Measurements from ENCODE around the gene OTUD7B. TPM values are rescaled to one million over a fixed set of nuclear protein-coding genes. Genes with fewer than 3 reads are reported as not detected.

Gene OTUD7B
- total RNA-seq, 2 experiments from 2014 or later: 2.0 to 2.9 TPM

DNA sequence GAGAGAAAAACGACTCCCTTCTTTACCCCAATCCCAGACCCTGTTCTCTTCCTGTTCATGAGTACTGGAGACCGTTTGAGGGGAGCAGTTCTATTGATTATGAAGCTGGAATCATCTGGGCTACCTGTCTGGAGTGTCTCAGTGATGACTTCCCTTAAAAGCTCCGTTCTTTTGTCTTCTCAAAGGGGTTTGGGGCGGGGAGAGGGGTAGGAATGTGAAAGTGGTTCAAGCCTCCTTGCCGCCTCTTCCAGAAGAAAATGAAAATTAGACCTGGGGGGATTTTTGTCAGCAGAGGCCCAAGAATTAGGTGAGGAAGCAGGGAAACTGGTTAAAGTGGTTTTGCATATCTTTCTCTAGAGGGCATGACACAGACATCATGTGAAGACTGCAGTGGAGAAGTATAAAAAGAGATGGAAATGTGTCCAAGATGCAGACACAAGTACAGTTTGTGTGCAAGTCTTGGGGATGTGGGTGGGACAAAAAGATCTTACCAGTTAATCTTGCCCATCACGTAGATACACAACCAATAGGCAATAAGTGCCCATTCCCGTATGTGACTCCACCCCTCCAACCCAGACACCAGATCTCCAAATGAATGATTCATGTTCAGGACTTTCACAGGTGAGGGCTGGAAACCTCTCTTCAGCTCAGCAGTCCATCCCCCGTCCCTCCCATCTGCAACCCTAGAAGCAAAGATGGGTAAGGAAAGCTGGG lies 73.4 kb downstream of the OTUD7B start:
- Histone ChIP-seq H3K9me3 (ENCODE audit: control insufficient read depth in 1 of 2, insufficient read depth in 1 of 2, low read length in 2 of 2) (no peaks in the 10 kb centered on the region), H3K4me1 (ENCODE audit: insufficient read depth, low read length) (peaks cover 16% of the 10 kb centered on the region), H3K36me3 (ENCODE audit: insufficient read depth, low read length) (no peaks in the 10 kb centered on the region), H3K27me3 (ENCODE audit: control insufficient read depth in 1 of 2, insufficient read depth in 2 of 2, low read length in 2 of 2) (no peaks in the 10 kb centered on the region), H3K4me3 (ENCODE audit: low read length) (no peak overlapping the region), H3K27ac (ENCODE audit: low read depth in 1 of 2, low read length in 2 of 2) (no peak overlapping the region)
- H3K36me3 Mint-ChIP-seq (ENCODE audit: low read depth): no peaks in the 10 kb centered on the region
- TF ChIP-seq, protein P1, sequence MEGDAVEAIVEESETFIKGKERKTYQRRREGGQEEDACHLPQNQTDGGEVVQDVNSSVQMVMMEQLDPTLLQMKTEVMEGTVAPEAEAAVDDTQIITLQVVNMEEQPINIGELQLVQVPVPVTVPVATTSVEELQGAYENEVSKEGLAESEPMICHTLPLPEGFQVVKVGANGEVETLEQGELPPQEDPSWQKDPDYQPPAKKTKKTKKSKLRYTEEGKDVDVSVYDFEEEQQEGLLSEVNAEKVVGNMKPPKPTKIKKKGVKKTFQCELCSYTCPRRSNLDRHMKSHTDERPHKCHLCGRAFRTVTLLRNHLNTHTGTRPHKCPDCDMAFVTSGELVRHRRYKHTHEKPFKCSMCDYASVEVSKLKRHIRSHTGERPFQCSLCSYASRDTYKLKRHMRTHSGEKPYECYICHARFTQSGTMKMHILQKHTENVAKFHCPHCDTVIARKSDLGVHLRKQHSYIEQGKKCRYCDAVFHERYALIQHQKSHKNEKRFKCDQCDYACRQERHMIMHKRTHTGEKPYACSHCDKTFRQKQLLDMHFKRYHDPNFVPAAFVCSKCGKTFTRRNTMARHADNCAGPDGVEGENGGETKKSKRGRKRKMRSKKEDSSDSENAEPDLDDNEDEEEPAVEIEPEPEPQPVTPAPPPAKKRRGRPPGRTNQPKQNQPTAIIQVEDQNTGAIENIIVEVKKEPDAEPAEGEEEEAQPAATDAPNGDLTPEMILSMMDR (IDR thresholded peaks at IDR 0.05): no peak
- ATAC-seq (ENCODE audit: poor library complexity): no peak
- no peak overlapping the region for H3K4me3 Mint-ChIP-seq
- DNase-seq: no peak
- intact Hi-C loops (cut with DNase I, micrococcal nuclease): no loop called here
- no peak overlapping the region for H3K27ac Mint-ChIP-seq
- ChIA-PET CTCF (interaction anchor here (0.6 to 1.0 kb wide), 2 partner anchors 10 to 37 kb away, joined by 3 read pairs; no protein-coding TSS in a partner anchor), POLR2A (no interaction called here)
- H3K4me1 Mint-ChIP-seq (ENCODE audit: low read depth): peaks cover 18% of the 10 kb centered on the region
- no peaks in the 10 kb centered on the region for H3K9me3 Mint-ChIP-seq
- no peaks in the 10 kb centered on the region for H3K27me3 Mint-ChIP-seq

DNA sequence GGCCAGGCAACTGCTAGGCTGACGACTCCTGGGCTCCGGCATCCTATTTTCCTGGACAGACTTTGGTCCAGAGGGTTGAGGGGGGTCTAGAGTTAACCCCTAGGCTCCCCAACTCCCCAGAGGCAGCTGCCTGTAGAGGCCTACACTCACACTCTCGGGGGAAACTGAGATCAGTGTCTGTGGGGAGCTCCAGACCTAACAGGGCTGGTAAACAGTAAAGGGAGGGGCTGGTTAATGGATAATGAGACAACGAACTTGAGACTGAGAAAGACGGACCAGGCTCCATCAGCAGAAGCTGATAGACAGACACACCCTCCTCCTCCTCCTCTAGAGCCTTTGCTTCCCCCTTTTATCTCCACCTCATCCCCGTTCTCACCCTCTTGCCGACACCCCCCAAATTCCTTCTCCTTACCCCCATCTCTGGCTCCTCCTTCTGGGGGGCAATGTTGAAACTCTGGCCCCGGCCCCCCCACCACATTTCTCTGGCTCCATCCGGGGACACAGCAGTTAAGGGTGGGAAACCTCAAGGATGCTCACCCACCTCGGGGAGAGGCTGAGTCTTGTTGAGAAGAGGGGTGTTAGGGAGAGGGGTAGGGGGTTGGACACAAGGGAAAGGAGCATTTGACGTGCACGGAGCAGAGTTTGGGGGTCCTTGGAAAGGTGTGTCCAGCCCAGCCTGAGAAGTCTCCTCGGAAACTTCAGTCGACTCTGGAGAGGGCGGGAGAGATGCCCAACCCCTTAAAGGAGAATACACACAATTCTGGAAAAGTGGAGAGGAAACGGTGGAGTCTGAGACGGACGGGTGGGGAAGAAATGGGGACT lies 74.1 kb downstream of the OTUD7B start, which contains the start of gene MTMR11:
MTMR11 (minus strand) TSS at position 710 of the 822 bp plus-strand sequence; CDS start at position 478, 232 bp downstream.
- Mint-ChIP-seq H3K4me1 (ENCODE audit: low read depth) (peaks cover 18% of the 10 kb centered on the region), H3K36me3 (ENCODE audit: low read depth) (no peaks in the 10 kb centered on the region), H3K27ac (no peak within 1 kb of the TSS), H3K27me3 (peaks cover 5% of the 10 kb centered on the region), H3K4me3 (no peak within 1 kb of the TSS), H3K9me3 (no peaks in the 10 kb centered on the region)
- DNase-seq (no peak), ATAC-seq (ENCODE audit: poor library complexity) (no peak)
- H3K4me3 ChIP-seq (ENCODE audit: low read length): no peak within 1 kb of the TSS
- TF ChIP-seq, protein P1 (IDR thresholded peaks at IDR 0.05): no peak
- no peak within 1 kb of the TSS for H3K27ac ChIP-seq (ENCODE audit: low read depth in 1 of 2, low read length in 2 of 2)
- H3K4me1 ChIP-seq (ENCODE audit: insufficient read depth, low read length): peaks cover 16% of the 10 kb centered on the region
- no peaks in the 10 kb centered on the region for H3K9me3 ChIP-seq (ENCODE audit: control insufficient read depth in 1 of 2, insufficient read depth in 1 of 2, low read length in 2 of 2)
- H3K27me3 ChIP-seq (ENCODE audit: control insufficient read depth in 1 of 2, insufficient read depth in 2 of 2, low read length in 2 of 2): no peaks in the 10 kb centered on the region
- CTCF ChIA-PET: no interaction called here
- no peaks in the 10 kb centered on the region for H3K36me3 ChIP-seq (ENCODE audit: insufficient read depth, low read length)
- intact Hi-C loops (cut with DNase I, micrococcal nuclease): no loop called here
- POLR2A ChIA-PET: no interaction called here

DNA sequence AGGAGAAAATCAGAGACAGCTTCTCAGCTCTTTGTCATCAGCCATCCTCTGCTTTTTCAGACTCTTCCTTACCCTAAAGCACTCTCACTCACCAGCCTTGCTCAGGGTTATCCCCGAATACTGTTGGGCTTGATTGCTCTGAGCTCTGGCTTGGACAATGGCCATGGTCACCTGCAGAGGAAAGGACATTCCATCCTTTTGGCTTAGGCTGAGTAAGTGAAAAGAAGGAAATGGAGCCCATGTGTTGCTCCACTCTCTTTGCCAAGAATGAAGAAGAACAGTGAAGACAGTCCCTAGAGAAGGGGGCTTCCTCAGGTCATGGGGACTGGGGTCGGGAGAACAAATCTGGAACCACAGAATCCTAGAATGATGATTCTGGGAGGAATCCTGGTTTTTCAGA lies 76.2 kb downstream of the OTUD7B start:
- H3K4me3 Mint-ChIP-seq: no peak overlapping the region
- TF ChIP-seq, protein P1 (IDR thresholded peaks at IDR 0.05): no peak
- ChIA-PET CTCF (no interaction called here), POLR2A (interaction anchor here (0.8 to 3.4 kb wide), 2 partner anchors 20 to 47 kb away, joined by 3 to 13 read pairs; a partner anchor contains a TSS)
- ATAC-seq (ENCODE audit: poor library complexity): no peak
- Histone ChIP-seq H3K4me3 (ENCODE audit: low read length) (no peak overlapping the region), H3K9me3 (ENCODE audit: control insufficient read depth in 1 of 2, insufficient read depth in 1 of 2, low read length in 2 of 2) (no peaks in the 10 kb centered on the region), H3K27ac (ENCODE audit: low read depth in 1 of 2, low read length in 2 of 2) (no peak overlapping the region), H3K27me3 (ENCODE audit: control insufficient read depth in 1 of 2, insufficient read depth in 2 of 2, low read length in 2 of 2) (no peaks in the 10 kb centered on the region), H3K36me3 (ENCODE audit: insufficient read depth, low read length) (no peaks in the 10 kb centered on the region), H3K4me1 (ENCODE audit: insufficient read depth, low read length) (peaks cover 15% of the 10 kb centered on the region)
- DNase-seq: no peak
- H3K27me3 Mint-ChIP-seq: peaks cover 8% of the 10 kb centered on the region
- H3K36me3 Mint-ChIP-seq (ENCODE audit: low read depth): no peaks in the 10 kb centered on the region
- intact Hi-C loops (cut with DNase I, micrococcal nuclease): no loop called here
- peaks cover 17% of the 10 kb centered on the region for H3K4me1 Mint-ChIP-seq (ENCODE audit: low read depth)
- H3K27ac Mint-ChIP-seq: no peak overlapping the region
- no peaks in the 10 kb centered on the region for H3K9me3 Mint-ChIP-seq
